ENCODE results near the gene TRAK2. TPM values are rescaled to one million over a fixed set of nuclear protein-coding genes. Genes with fewer than 3 reads are reported as not detected.

The TRAK2 gene
- total and polyA plus RNA-seq, 4 donors: 35.9 to 128 (median 102) TPM

DNA sequence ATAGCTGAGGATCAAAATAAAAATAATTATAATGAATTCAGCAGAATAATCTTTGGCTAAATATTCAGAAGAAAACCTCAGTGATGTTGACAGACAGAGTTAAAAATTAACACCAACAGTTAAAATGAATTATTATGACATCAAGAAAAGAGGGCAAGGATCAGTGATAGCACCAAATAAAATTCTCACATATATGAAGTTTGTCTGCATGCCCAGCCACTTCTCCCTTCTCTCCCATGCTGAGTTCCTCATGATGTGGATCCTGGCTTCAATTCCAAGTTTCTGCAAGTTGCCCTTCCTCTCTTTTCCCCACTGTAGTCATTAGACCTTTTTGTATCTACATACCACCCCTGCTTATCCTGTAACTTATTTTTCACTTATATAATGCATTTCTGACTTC, 7.1 kb upstream of the TRAK2 start:
- intact Hi-C loops (cut with DNase I): loop anchor here in 1 of 2 donors (10.0 kb wide), 2 partner anchors 176 to 224 kb away; no protein-coding TSS in a partner anchor
- Histone ChIP-seq H3K36me3 (ENCODE audit: control insufficient read depth in 1 of 2, insufficient read depth in 2 of 2, low read length in 1 of 2) (peaks cover 0 to 2% of the 10 kb centered on the region in 2 donors), H3K4me3 (ENCODE audit: low read length in 2 of 2) (no peak overlapping the region), H3K4me1 (ENCODE audit: control insufficient read depth in 1 of 2, insufficient read depth in 2 of 2, low read length in 2 of 2) (no peaks in the 10 kb centered on the region), H3K27me3 (ENCODE audit: control insufficient read depth in 1 of 2, insufficient read depth in 2 of 2, low read length in 1 of 2) (no peaks in the 10 kb centered on the region), H3K9me3 (ENCODE audit: control insufficient read depth, low read length) (no peaks in the 10 kb centered on the region), H3K27ac (ENCODE audit: low read depth in 1 of 2, low read length in 2 of 2) (no peak overlapping the region)
- no peak for DNase-seq
- ATAC-seq (ENCODE audit: low FRiP score): no peak

GRCh38 chr2:201452922-201453643, 1.8 kb upstream of the TRAK2 start:
- H3K4me3 ChIP-seq (ENCODE audit: low read length in 2 of 2): no peak overlapping the region
- DNase-seq (no peak), ATAC-seq (ENCODE audit: low FRiP score) (no peak)
- no peaks in the 10 kb centered on the region for H3K36me3 ChIP-seq (ENCODE audit: control insufficient read depth in 1 of 2, insufficient read depth in 2 of 2, low read length in 1 of 2)
- H3K4me1 ChIP-seq (ENCODE audit: control insufficient read depth in 1 of 2, insufficient read depth in 2 of 2, low read length in 2 of 2): peaks cover 0 to 6% of the 10 kb centered on the region in 2 donors
- H3K27me3 ChIP-seq (ENCODE audit: control insufficient read depth in 1 of 2, insufficient read depth in 2 of 2, low read length in 1 of 2): no peaks in the 10 kb centered on the region
- 93 to 96% methylated on average over 6 of the region's 6 CpGs for WGBS, 2 donors
- H3K27ac ChIP-seq (ENCODE audit: low read depth in 1 of 2, low read length in 2 of 2): no peak overlapping the region
- no peaks in the 10 kb centered on the region for H3K9me3 ChIP-seq (ENCODE audit: control insufficient read depth, low read length)
- intact Hi-C loops (cut with DNase I): loop anchor here (5.0 to 10.0 kb wide), 3 partner anchors 46 to 218 kb away; no protein-coding TSS in a partner anchor

DNA sequence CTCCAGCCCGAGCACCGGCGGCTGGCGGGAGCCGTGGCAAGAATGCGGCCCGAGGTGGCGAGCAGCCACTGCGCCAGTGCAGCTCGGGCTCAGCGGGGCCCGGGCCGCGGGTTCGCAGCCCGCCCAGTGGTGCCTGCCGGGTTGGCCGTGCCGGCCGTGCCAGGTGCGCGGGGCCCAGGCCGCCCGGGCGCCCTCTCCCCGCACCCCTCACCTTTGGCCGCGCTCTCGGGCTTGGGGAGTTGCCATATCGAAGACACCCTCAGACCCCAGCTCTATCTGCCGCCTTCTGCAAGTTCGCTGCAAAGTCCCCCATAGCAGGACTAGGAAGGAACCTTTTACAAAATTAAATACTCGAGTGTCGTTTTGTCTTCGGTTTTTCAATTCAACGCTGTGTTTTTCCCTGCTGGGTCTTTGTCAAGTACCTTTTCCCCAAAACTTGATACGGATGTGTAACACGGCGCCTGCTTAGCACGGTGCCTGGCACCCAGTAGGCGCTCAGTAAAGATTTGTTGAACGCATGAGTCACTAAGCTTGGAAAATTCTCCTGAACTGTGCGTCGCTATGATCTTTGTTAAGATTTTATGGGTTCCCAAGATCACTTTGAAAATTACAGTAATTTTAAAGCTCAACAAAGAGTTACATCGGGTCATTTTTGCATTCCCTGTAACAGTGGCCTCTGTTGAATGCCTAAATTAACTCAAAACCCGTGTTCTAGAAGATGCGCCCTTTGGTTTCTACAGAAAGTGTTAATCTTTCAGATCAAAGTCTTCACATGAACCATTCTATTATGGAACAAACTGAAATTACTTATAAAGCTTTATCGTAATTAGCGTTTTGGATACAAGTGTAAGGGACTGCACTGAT, 1.0 kb upstream of the TRAK2 start:
- H3K27ac ChIP-seq (ENCODE audit: low read depth in 1 of 2, low read length in 2 of 2): peak overlapping the region in 1 of 2 donors; percentile 71
- H3K36me3 ChIP-seq (ENCODE audit: control insufficient read depth in 1 of 2, insufficient read depth in 2 of 2, low read length in 1 of 2): no peaks in the 10 kb centered on the region
- H3K27me3 ChIP-seq (ENCODE audit: control insufficient read depth in 1 of 2, insufficient read depth in 2 of 2, low read length in 1 of 2): no peaks in the 10 kb centered on the region
- H3K9me3 ChIP-seq (ENCODE audit: control insufficient read depth, low read length): no peaks in the 10 kb centered on the region
- peak; percentile 51 for ATAC-seq (ENCODE audit: low FRiP score)
- peak overlapping the region; percentile 89 to 98 for H3K4me3 ChIP-seq (ENCODE audit: low read length in 2 of 2)
- intact Hi-C loops (cut with DNase I): loop anchor here (5.0 to 10.0 kb wide), 3 partner anchors 45 to 217 kb away; no protein-coding TSS in a partner anchor
- peaks cover 6% of the 10 kb centered on the region in 2 donors for H3K4me1 ChIP-seq (ENCODE audit: control insufficient read depth in 1 of 2, insufficient read depth in 2 of 2, low read length in 2 of 2)
- WGBS, 2 donors: 8 to 14% methylated on average over 33 to 49 of the region's 49 CpGs
- DNase-seq: no peak

GRCh38 chr2:201450954-201451291, 335 bp downstream of the TRAK2 start:
- intact Hi-C loops (cut with DNase I): loop anchor here (2.0 to 10.0 kb wide), 4 partner anchors 44 to 216 kb away; no protein-coding TSS in a partner anchor
- H3K27me3 ChIP-seq (ENCODE audit: control insufficient read depth in 1 of 2, insufficient read depth in 2 of 2, low read length in 1 of 2): no peaks in the 10 kb centered on the region
- ATAC-seq (ENCODE audit: low FRiP score) (peak; percentile 64), DNase-seq (no peak)
- H3K36me3 ChIP-seq (ENCODE audit: control insufficient read depth in 1 of 2, insufficient read depth in 2 of 2, low read length in 1 of 2): no peaks in the 10 kb centered on the region
- no peaks in the 10 kb centered on the region for H3K9me3 ChIP-seq (ENCODE audit: control insufficient read depth, low read length)
- 1% methylated on average over 17 to 20 of the region's 20 CpGs for WGBS, 2 donors
- H3K4me1 ChIP-seq (ENCODE audit: control insufficient read depth in 1 of 2, insufficient read depth in 2 of 2, low read length in 2 of 2): peaks cover 6 to 8% of the 10 kb centered on the region in 2 donors
- peak overlapping the region; percentile 78 to 98 for H3K4me3 ChIP-seq (ENCODE audit: low read length in 2 of 2)
- H3K27ac ChIP-seq (ENCODE audit: low read depth in 1 of 2, low read length in 2 of 2): peak overlapping the region in 1 of 2 donors; percentile 77

DNA sequence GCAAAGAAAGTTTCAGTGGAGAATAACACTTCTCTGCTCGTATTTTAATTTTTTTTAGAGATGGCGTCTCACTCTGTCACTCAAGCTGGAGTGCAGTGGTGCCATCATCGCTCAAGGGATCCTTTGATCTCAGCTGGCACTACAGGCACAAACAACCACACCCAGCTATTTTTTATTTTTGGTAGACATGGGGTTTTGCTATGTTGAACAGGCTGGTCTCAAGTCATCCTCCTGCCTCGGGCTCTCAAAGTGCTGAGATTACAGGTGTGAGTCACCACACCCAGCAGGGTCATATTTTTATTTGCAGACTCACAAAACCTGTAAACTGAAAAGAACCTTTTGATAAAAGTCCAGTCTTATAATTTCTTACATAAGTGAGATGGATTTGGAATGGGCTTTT, 2.6 kb downstream of the TRAK2 start:
- no peaks in the 10 kb centered on the region for H3K36me3 ChIP-seq (ENCODE audit: control insufficient read depth in 1 of 2, insufficient read depth in 2 of 2, low read length in 1 of 2)
- intact Hi-C loops (cut with DNase I): no loop called here
- no peak overlapping the region for H3K27ac ChIP-seq (ENCODE audit: low read depth in 1 of 2, low read length in 2 of 2)
- ATAC-seq (ENCODE audit: low FRiP score): no peak
- WGBS, 2 donors: 91 to 92% methylated on average over 4 of the region's 4 CpGs
- H3K27me3 ChIP-seq (ENCODE audit: control insufficient read depth in 1 of 2, insufficient read depth in 2 of 2, low read length in 1 of 2): no peaks in the 10 kb centered on the region
- no peaks in the 10 kb centered on the region for H3K9me3 ChIP-seq (ENCODE audit: control insufficient read depth, low read length)
- DNase-seq: no peak
- H3K4me1 ChIP-seq (ENCODE audit: control insufficient read depth in 1 of 2, insufficient read depth in 2 of 2, low read length in 2 of 2): peaks cover 6 to 8% of the 10 kb centered on the region in 2 donors
- no peak overlapping the region for H3K4me3 ChIP-seq (ENCODE audit: low read length in 2 of 2)

- intact Hi-C loops (cut with DNase I): no loop called here
- peaks cover 6 to 10% of the 10 kb centered on the region in 2 donors for H3K4me1 ChIP-seq (ENCODE audit: control insufficient read depth in 1 of 2, insufficient read depth in 2 of 2, low read length in 2 of 2)
- no peak for DNase-seq
- H3K9me3 ChIP-seq (ENCODE audit: control insufficient read depth, low read length): no peaks in the 10 kb centered on the region
- no peak overlapping the region for H3K27ac ChIP-seq (ENCODE audit: low read depth in 1 of 2, low read length in 2 of 2)
- ATAC-seq (ENCODE audit: low FRiP score): no peak
- no peaks in the 10 kb centered on the region for H3K27me3 ChIP-seq (ENCODE audit: control insufficient read depth in 1 of 2, insufficient read depth in 2 of 2, low read length in 1 of 2)
- WGBS, 2 donors: 93% methylated on average over 1 of the region's 1 CpG
- H3K4me3 ChIP-seq (ENCODE audit: low read length in 2 of 2): no peak overlapping the region
- no peaks in the 10 kb centered on the region for H3K36me3 ChIP-seq (ENCODE audit: control insufficient read depth in 1 of 2, insufficient read depth in 2 of 2, low read length in 1 of 2)
Observed at GRCh38 chr2:201448061-201448460, 3.2 kb downstream of the TRAK2 start.

- 91 to 93% methylated on average over 1 of the region's 1 CpG for WGBS, 2 donors
- Histone ChIP-seq H3K4me1 (ENCODE audit: control insufficient read depth in 1 of 2, insufficient read depth in 2 of 2, low read length in 2 of 2) (peaks cover 4 to 10% of the 10 kb centered on the region in 2 donors), H3K36me3 (ENCODE audit: control insufficient read depth in 1 of 2, insufficient read depth in 2 of 2, low read length in 1 of 2) (no peaks in the 10 kb centered on the region), H3K27ac (ENCODE audit: low read depth in 1 of 2, low read length in 2 of 2) (no peak overlapping the region), H3K9me3 (ENCODE audit: control insufficient read depth, low read length) (no peaks in the 10 kb centered on the region), H3K4me3 (ENCODE audit: low read length in 2 of 2) (no peak overlapping the region), H3K27me3 (ENCODE audit: control insufficient read depth in 1 of 2, insufficient read depth in 2 of 2, low read length in 1 of 2) (no peaks in the 10 kb centered on the region)
- intact Hi-C loops (cut with DNase I): no loop called here
- ATAC-seq (ENCODE audit: low FRiP score) (no peak), DNase-seq (no peak)
Observed at GRCh38 chr2:201447086-201447485, 4.2 kb downstream of the TRAK2 start.

- H3K4me3 ChIP-seq (ENCODE audit: low read length in 2 of 2): no peak overlapping the region
- H3K9me3 ChIP-seq (ENCODE audit: control insufficient read depth, low read length): no peaks in the 10 kb centered on the region
- 34 to 48% methylated on average over 3 of the region's 3 CpGs for WGBS, 2 donors
- H3K4me1 ChIP-seq (ENCODE audit: control insufficient read depth in 1 of 2, insufficient read depth in 2 of 2, low read length in 2 of 2): peaks cover 4 to 10% of the 10 kb centered on the region in 2 donors
- no peak for ATAC-seq (ENCODE audit: low FRiP score)
- DNase-seq: no peak
- intact Hi-C loops (cut with DNase I): no loop called here
- H3K27ac ChIP-seq (ENCODE audit: low read depth in 1 of 2, low read length in 2 of 2): no peak overlapping the region
- no peaks in the 10 kb centered on the region for H3K36me3 ChIP-seq (ENCODE audit: control insufficient read depth in 1 of 2, insufficient read depth in 2 of 2, low read length in 1 of 2)
- H3K27me3 ChIP-seq (ENCODE audit: control insufficient read depth in 1 of 2, insufficient read depth in 2 of 2, low read length in 1 of 2): no peaks in the 10 kb centered on the region
Observed at GRCh38 chr2:201444746-201445465, 6.4 kb downstream of the TRAK2 start.

Measured in aorta (tissue), 5 donors.